DMS153 (cell line): ENCODE results near the gene ELAPOR2.
A peak's percentile ranks its signal among the peaks of the same experiment; 100 is the strongest.
"Not testable (repeated sequence)": the region's sequence is repeated elsewhere in the genome, so short reads cannot be mapped to it uniquely, and the experiment has no call there.

Experiments used
- DNase-seq: peaks from one replicate; lab custom pipeline; 2025; lab: John Stamatoyannopoulos, UW

The ELAPOR2 gene, protein sequence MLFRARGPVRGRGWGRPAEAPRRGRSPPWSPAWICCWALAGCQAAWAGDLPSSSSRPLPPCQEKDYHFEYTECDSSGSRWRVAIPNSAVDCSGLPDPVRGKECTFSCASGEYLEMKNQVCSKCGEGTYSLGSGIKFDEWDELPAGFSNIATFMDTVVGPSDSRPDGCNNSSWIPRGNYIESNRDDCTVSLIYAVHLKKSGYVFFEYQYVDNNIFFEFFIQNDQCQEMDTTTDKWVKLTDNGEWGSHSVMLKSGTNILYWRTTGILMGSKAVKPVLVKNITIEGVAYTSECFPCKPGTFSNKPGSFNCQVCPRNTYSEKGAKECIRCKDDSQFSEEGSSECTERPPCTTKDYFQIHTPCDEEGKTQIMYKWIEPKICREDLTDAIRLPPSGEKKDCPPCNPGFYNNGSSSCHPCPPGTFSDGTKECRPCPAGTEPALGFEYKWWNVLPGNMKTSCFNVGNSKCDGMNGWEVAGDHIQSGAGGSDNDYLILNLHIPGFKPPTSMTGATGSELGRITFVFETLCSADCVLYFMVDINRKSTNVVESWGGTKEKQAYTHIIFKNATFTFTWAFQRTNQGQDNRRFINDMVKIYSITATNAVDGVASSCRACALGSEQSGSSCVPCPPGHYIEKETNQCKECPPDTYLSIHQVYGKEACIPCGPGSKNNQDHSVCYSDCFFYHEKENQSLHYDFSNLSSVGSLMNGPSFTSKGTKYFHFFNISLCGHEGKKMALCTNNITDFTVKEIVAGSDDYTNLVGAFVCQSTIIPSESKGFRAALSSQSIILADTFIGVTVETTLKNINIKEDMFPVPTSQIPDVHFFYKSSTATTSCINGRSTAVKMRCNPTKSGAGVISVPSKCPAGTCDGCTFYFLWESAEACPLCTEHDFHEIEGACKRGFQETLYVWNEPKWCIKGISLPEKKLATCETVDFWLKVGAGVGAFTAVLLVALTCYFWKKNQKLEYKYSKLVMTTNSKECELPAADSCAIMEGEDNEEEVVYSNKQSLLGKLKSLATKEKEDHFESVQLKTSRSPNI

DNA sequence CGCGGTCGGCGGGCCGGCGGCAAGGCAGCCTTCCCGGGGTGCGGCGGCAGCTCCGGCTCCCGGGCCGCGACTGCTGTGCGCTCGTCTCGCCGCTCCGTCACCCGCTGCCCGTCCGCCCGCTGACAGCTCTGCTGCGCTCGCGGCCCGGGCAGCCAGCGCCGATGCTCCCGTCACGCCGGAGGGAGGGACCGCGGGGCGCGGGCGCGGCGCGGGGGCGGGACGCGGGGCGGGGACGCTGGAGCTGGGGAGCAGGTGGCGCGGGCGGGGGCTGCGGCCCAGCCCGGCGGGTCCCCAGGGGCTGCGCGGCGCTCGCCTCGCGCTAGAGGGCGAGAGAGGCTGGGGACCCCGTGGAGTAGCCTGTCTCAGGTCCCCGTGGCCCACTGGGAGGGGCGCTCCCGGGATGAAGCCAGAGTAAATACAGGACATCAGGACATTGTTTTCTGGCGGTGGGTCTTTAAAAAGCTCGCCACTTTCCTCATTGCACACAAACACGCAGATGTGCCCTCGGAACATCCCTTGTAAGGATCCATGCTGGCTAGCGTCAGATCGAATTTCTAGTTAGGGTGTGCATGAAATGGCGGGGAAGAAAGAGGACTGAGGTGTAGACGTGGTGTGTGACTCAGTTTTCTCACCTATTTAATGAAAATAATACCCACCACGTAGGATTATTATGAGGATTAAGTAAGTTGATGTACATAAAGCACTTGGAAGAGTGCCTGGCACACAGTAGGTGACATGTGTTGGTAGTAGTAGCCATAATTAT lies at the start of gene ELAPOR2:
Gene ELAPOR2, minus strand, starts transcription at position 130 of the 763 bp plus-strand sequence. CDS start 141 bp downstream, outside the sequence.
- DNase-seq: peak; percentile 69

DNA sequence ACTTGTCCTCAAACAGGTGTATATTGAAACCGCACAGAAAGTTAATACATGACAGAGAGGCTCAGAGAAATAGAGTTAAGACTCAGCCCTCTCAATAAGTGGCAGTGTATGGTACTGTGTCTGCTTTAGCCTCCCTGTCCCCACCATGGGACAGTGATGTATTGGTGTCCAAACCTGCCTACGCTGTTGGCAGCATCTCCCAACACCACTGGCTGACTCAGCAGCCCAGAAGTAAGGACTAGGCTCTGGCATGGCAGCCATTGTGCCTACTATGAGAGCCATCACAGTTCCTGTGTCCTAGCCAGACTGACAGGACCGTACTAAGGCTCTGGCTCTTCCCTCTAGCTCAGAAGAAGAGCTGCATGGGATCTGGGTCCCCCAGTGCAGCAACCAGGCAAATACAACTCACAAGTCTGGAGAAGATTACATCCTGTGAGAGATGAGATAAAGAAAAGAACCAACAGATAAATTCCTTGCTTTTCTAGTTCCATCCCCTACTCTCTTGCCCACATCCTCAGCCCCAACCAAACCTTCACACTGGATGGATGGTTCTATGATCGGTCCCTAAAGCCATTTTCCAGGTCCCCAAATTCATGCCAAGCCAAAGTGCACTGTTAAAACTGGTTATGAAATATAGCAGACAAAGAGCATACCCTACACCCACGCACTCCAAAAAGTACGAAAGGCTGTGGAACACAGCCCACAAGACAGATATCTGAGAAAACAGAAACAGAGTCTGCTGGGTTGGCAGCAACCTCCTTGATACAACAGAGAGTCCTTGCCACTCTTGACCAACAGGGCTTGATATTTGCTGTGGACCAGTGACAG lies 48.7 kb upstream of the ELAPOR2 start:
- no peak for DNase-seq

DNA sequence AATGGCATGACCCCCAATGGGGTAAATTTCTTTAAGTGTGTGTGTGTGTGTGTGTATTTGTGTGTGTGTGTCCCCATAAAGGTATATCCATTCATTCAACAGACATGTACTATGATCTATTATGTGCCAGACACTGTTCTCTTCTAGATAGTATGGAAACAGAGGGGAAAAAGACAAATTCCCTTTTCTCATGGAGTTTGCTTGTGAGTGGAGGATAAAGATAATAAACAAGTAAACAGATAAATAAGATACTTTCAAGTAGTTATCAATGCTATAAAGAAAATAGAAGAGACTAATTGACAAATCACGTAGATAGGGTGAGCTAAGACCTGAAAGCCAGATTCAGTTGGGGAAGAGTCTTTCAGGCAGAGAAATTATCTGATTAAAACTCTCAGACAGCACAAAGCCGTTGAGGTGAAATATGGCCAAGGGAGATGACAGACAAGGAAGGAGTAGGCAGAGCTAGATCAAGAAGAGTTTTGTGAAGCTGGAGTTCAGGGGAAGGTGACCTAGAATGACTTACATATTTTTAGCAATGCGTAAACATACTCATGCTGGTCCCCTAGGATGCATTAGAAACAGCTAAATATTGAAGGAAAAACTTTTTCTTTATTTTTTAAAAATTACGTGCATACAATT lies 47.6 kb upstream of the ELAPOR2 start:
- DNase-seq: no peak

DNA sequence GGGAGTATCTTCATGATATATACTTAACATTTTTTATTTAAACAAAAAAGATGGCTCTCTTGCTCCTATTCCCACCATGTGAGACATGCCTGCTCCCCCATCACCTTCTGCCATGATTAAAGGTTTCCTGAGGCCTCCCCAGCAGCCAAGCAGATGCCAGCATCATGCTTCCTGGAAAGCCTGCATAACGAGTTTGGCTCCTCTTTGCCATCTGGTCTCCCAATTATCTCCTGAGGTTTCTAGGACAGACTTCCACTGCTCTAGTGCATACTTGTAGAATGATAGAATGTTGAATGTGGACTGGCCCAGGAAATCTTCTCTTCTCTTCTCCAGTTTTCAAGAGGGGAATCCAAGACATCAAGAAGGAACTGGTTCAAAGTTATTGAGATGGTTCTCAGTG lies 45.9 kb upstream of the ELAPOR2 start:
- no peak for DNase-seq

DNA sequence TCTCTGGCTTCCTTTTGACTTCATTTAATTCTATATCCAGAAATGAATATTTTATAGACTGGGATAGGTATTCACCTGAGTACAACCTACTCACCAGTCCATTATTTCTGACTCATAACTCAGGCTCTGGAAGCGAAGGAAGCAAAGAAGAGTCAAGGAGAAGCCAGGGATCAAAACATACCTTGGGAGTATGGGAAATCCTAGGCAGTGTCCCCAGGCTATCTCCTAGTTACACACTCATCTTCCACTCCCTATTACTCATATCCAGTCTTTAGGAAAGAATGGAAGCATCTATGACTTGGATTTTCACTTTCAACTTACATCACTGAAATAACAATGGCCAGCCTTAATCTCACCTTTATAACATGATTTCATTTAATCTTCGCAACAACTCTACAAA lies 40.9 kb upstream of the ELAPOR2 start:
- DNase-seq: no peak

DNA sequence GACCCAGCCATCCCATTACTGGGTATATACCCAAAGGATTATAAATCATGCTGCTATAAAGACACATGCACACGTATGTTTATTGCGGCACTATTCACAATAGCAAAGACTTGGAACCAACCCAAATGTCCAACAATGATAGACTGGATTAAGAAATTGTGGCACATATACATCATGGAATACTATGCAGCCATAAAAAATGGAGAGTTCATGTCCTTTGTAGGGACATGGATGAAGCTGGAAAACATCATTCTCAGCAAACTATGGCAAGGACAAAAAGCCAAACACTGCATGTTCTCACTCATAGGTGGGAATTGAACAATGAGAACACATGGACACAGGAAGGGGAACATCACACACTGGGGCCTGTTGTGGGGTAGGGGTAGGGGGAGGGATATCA lies 37.9 kb upstream of the ELAPOR2 start:
- DNase-seq: not testable (repeated sequence)

DNA sequence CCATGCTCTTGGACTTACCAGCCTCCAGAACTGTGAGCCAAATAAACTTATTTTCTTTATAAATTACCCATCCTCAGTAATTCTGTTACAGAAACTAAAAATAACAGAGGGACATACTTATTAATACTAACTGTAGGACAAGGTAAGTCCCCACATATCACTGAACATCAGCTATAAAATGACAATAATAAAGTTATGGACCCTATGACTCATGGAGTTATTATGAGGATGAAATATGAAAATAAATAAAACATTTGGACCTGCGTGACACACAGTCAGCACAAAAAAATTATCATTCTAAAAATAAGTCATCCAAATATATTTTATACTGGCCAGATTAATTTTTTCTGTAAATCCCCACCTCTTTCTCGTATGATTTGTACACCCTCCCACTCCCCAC lies 34.9 kb upstream of the ELAPOR2 start:
- DNase-seq: no peak

DNA sequence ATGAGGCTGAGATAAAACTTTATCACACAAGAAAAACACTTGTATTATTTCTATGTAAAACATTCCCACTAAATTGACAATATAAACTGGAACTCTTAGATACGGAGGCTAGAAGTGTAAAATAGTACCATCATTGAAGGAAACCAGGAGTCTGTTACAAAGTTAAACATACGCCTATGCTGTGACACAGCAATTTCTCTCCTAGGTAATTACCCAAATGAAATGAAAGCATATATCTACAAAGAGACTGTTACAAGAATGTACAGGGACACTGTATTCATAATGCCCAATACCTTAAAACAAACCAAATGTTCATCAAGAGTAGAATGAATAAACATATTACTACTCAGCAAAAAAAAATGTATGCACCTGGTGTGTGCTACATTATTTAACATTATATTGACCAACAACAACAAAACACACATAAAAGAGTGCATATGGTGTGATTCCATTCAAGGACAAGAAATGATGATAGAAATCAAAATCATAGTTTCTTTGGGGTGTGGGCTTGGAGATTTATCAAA lies 33.2 kb upstream of the ELAPOR2 start:
- DNase-seq: no peak

DNA sequence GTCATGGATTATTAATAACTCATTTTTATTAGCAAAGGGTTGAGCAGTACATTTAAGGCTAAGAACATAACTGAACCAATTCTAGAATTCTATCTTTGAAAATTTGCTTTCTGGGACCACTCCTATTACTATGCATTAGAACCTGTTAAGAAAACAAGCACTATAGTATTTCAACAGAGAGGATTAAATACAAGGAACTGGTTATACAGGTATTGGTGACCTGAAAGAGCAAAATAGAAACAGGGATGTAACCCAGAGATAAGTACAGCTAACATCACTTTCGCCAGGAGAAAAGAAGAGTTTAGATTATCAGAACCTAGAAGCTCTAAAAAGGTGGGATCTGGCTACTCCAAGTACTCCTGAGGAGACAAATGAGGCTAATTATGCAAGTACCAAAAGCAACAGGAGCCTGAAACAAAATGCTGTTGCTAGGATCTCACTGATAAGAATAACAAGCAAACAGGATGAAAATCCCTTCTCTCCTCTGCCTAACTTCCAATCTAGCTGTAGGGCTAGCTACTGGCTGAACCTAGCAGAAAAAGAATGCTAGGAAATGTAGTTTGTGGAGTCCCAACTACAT lies 32.1 kb upstream of the ELAPOR2 start:
- no peak for DNase-seq

DNA sequence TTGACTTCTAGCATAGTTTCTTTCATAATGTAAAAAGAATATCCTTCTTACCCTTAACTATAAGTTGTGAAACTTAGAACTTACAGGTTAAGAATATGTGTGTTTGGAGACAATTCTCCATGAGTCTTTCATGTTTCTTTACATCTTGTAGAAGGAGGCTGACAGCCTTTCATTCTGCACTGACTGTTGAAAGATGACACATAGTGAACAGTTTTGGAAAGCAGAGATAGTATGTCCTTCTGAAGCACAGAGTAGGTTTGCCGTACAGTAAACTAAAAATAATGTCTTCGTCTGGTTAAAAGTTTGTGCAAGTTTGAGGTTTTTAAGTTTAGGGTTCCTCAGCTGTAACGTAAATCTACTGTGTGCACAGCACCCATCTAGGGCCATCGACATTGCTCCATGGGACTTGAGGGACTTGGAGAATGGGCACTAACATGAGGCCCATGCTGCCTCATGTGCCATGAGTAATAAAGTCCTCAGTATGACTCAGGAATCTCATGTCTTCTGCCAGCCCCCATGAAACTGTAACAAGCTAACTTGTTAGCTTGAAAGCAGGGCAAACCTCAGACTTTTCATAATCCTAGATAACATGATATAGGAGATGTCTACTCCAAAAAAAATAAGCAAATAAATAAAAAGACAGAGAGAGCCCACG lies 24.5 kb upstream of the ELAPOR2 start:
- no peak for DNase-seq

DNA sequence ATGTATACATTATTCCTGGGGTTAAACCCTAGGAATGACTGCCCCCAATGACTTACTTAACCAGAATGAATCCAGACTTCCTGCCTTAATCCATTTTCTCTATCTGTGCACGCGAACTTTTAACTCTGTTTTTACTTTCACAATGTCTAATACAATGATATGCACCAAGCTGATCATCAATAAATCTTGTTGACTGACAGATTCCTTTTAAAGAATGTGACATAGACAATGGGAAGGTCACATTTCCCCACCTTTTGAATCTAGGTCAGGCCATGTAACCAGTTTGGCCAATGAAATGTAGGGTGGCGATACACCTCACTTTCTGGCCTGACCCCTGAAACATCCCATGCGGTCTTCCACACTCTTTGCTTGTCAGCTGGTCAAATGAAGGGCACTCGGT lies 23.2 kb upstream of the ELAPOR2 start:
- DNase-seq: no peak

DNA sequence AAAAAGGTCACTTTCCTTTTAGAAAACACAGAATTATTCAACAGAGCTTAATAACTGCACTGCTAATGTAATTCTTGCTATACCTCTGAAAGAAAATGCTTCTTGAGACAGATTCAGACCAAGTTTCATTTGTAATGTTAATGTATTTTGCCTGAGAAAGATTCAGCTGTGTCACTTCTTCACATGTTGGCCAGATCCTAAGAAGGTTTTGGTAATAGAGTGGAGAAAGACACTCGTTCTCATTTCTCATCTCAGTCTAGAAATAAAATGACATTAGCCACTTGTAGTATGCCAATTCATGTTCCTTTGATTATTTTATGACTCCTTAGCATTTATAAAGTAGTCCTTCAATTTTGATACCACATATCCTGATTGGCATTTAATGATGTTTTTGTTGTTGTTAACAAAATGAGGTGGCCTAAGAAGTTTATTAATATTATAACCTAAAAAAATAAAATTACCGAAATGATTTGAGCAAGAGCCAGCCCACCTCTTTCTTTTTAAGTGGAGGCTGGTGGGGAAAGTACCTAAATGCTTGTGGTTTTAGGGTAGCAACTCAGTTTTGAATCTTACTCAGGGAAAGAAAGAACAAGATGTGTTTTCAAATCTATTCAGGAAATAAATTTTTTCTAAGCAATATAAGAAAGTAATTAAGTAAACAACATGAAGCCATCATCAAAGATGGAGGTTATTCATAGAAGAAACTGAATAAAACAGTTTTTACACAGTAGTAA lies 16.4 kb upstream of the ELAPOR2 start:
- DNase-seq: no peak

DNA sequence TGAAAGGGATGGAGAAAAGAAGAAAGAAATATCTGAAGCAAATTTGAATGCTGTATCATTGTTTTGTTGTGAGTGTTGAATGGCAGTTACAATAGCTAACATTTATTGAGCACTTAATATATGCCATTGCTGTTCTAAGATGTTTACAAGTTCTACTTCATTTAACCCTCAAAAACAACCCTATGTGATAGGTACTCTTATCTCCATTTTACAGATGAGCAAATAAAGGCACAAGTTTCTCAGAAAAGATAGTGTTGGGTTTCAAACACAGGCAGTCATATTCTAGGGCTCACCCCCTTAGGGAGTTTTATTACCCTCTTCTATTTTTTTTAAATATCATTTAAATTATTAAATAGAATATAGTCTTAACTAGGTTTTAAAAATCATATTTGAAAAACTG lies 8.3 kb upstream of the ELAPOR2 start:
- no peak for DNase-seq

DNA sequence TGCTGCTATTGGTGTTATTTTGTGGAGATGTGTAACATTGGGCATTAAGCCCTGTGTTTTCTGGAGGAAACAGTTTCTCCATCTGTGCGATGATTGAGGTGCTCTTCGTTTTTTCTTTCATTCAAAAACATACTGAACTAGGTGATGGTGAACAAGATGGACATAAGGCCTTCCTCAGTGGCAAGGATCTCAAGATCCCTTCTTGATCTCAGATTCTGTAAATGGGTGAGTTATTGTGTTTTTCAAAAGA lies 759 bp upstream of the ELAPOR2 start:
- DNase-seq: no peak

DNA sequence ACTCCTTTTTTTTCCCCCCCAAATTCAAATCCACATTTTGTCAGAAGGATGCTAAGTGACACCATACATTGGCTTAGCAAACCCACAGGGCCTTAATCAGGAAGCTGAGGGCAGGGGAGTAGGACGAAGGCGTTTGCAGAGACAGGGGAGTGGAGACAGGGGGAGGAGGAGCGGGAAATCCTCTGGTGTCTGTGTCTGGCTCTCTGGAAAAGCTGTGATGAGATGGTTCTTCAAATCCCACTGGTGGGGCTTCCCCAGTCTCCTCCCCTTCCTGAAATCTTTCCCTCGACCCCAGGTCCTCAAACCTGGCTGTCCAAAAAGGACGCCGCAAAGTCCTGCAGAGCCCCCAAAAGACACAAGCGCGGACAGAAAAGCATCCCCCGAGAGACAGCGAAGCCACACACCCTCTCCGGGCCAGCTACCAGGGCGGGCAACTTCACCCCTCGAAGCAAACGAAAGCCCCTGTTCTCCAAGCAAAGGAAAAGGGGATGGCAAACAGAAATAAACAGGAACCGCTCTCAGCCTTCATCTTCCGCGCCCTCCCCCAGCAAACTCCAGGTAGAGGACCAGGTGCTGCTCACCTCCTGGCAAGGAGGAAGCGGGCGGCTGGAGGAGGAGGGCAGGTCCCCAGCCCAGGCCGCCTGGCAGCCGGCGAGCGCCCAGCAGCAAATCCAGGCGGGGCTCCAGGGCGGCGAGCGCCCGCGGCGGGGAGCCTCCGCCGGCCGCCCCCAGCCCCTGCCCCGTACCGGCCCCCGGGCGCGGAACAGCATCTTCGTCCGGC lies 520 bp downstream of the ELAPOR2 start:
- DNase-seq: no peak

DNA sequence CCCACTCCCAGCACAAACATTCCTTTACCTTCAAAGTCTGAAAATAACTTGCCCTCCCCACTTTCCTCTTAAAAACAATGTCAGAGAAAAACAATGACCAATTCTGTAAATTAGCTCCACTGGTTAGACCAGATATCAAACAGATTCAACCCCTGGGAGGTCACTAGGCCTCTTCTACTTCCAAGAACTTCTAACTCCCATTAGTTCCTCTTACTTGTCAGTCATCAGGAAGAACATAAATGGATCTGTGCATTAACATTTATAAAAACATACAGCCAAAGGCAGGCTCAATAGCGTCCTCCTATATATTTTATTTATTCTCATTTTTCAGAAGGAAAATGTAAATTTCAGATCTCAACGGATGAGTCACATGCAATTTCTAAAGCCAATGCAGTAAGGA lies 2.2 kb downstream of the ELAPOR2 start:
- no peak for DNase-seq

DNA sequence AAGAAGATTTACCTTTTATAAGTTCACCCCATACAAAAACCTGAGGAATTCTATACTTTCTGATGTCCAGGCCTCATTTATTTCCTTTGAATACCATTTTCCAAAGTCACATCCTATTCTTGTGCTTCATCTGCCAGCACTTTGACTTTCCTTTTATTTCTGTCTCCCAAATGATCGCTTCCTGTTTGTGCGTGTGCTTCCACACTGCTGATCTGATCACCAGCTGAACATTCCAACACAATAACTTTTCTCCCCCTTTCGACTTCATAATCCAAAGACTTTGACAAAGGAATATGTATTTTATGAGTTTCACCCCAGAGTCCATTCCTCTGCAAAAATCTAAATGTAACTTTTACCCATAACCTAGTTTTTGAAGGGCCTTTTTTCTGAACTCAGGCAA lies 3.1 kb downstream of the ELAPOR2 start:
- no peak for DNase-seq

DNA sequence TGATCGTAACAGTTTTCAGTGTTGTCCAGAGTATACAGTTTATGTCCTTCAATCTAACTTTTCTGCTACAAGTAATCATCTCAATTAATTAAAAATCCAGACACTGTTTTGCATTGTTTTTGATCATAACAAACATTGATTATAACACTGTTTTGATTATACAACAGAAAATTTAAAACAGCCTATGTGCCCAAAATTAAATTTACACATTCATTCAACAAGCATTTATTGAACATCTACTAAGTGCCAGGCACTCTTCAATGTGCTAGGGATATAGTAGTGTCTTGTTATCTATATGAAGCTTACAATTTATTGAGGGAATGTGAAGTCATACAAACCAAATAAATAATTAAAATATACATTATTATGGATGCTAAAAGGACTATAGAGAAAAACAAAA lies 10.6 kb downstream of the ELAPOR2 start:
- no peak for DNase-seq
